Erythroblast (primary cell): ENCODE data around the gene TYROBP.

Experiments used
- GATA1 ChIP-seq: IDR thresholded peaks from 2 replicates; pipeline ENCODE4 v1.6.1; 2011; ENCODE audit warnings: low read depth, mild to moderate bottlenecking, control low read depth, low read length, moderate library complexity
- POLR2A ChIP-seq: IDR thresholded peaks from 2 replicates; pipeline ENCODE4 v1.6.1; 2011; ENCODE audit warnings: mild to moderate bottlenecking, low read length

- TF ChIP-seq GATA1 (no peak), POLR2A (no peak)
Observed at GRCh38 chr19:35879770-35880317, 28.3 kb downstream of the TYROBP start.
